HG03457 (cell line): ENCODE results near the gene DGUOK.
"Not testable (repeated sequence)": the region's sequence is repeated elsewhere in the genome, so short reads cannot be mapped to it uniquely, and the experiment has no call there.

Experiments
- ATAC-seq: cut with Tn5 transposase; IDR thresholded peaks from one replicate; pipeline ENCODE4 v1.9.1; 2021; ENCODE audit warnings: moderate number of reproducible peaks; ENCODE audit not compliant: unreplicated experiment

DGUOK gene

GRCh38 chr2:73919596-73920228 lies 7.0 kb upstream of the DGUOK start:
- no peak for ATAC-seq

- ATAC-seq: no peak
Measured at GRCh38 chr2:73920577-73921545, 5.8 kb upstream of the DGUOK start.

- ATAC-seq: no peak
Measured at GRCh38 chr2:73921581-73921980, 5.1 kb upstream of the DGUOK start.

- ATAC-seq: no peak
Measured at GRCh38 chr2:73922681-73923080, 4.0 kb upstream of the DGUOK start.

- no peak for ATAC-seq
Measured at GRCh38 chr2:73925033-73925704, 1.5 kb upstream of the DGUOK start.

GRCh38 chr2:73925853-73926492 lies 707 bp upstream of the DGUOK start:
- no peak for ATAC-seq

GRCh38 chr2:73927344-73927743 lies 664 bp downstream of the DGUOK start:
- no peak for ATAC-seq

GRCh38 chr2:73928963-73929347 lies 2.3 kb downstream of the DGUOK start:
- no peak for ATAC-seq

GRCh38 chr2:73930386-73930785 lies 3.7 kb downstream of the DGUOK start:
- no peak for ATAC-seq

GRCh38 chr2:73931531-73932500 lies 5.1 kb downstream of the DGUOK start:
- no peak for ATAC-seq

GRCh38 chr2:73933194-73933593 lies 6.5 kb downstream of the DGUOK start:
- ATAC-seq: no peak

- no peak for ATAC-seq
Measured at GRCh38 chr2:73935641-73936040, 9.0 kb downstream of the DGUOK start.

- ATAC-seq: no peak
Measured at GRCh38 chr2:73937103-73937885, 10.6 kb downstream of the DGUOK start.

- ATAC-seq: no peak
Measured at GRCh38 chr2:73937899-73938298, 11.2 kb downstream of the DGUOK start.

GRCh38 chr2:73938718-73939352 lies 12.2 kb downstream of the DGUOK start:
- no peak for ATAC-seq

GRCh38 chr2:73939419-73939818 lies 12.7 kb downstream of the DGUOK start:
- ATAC-seq: no peak

GRCh38 chr2:73940066-73940465 lies 13.4 kb downstream of the DGUOK start:
- ATAC-seq: not testable (repeated sequence)

- no peak for ATAC-seq
Measured at GRCh38 chr2:73942664-73943063, 16.0 kb downstream of the DGUOK start.

- no peak for ATAC-seq
Measured at GRCh38 chr2:73944714-73945113, 18.0 kb downstream of the DGUOK start.
